Activated CD4-positive, CD25-positive, alpha-beta regulatory T cell (primary cell): ENCODE data around the gene RAB31.

ENCODE experiments used
- DNase-seq, 4 experiments: peaks; one replicate each; lab custom pipeline; 2025; lab: John Stamatoyannopoulos, UW

RAB31 gene

GRCh38 chr18:9737472-9738121 lies 29.5 kb downstream of the RAB31 start:
- no peak for DNase-seq

- no peak for DNase-seq
These were observed 30.3 kb downstream of the RAB31 start for GRCh38 chr18:9738266-9738969.

GRCh38 chr18:9739516-9739915 lies 31.4 kb downstream of the RAB31 start:
- no peak for DNase-seq

- no peak for DNase-seq
These were observed 32.0 kb downstream of the RAB31 start for GRCh38 chr18:9740071-9740470.

- no peak for DNase-seq
These were observed 33.3 kb downstream of the RAB31 start for GRCh38 chr18:9741406-9741792.

- DNase-seq: no peak
These were observed 33.9 kb downstream of the RAB31 start for GRCh38 chr18:9741793-9742523.

- DNase-seq: no peak
These were observed 34.5 kb downstream of the RAB31 start for GRCh38 chr18:9742524-9743131.

GRCh38 chr18:9743200-9744016 lies 35.3 kb downstream of the RAB31 start:
- no peak for DNase-seq

GRCh38 chr18:9746958-9747357 lies 38.9 kb downstream of the RAB31 start:
- DNase-seq: no peak

- DNase-seq: no peak
These were observed 41.5 kb downstream of the RAB31 start for GRCh38 chr18:9749611-9750010.

- DNase-seq: no peak
These were observed 42.0 kb downstream of the RAB31 start for GRCh38 chr18:9750112-9750511.

- DNase-seq: no peak
These were observed 42.7 kb downstream of the RAB31 start for GRCh38 chr18:9750606-9751304.

GRCh38 chr18:9751371-9752031 lies 43.4 kb downstream of the RAB31 start:
- no peak for DNase-seq

GRCh38 chr18:9753846-9754245 lies 45.7 kb downstream of the RAB31 start:
- DNase-seq: no peak

GRCh38 chr18:9755110-9755509 lies 47.0 kb downstream of the RAB31 start:
- no peak for DNase-seq

GRCh38 chr18:9755615-9756014 lies 47.5 kb downstream of the RAB31 start:
- DNase-seq: no peak

- DNase-seq: no peak
These were observed 48.3 kb downstream of the RAB31 start for GRCh38 chr18:9756271-9756932.

GRCh38 chr18:9756933-9757470 lies 48.9 kb downstream of the RAB31 start:
- no peak for DNase-seq

GRCh38 chr18:9757827-9758621 lies 49.9 kb downstream of the RAB31 start:
- DNase-seq: no peak
